Measurements from ENCODE around the gene KDM4F.

DNA sequence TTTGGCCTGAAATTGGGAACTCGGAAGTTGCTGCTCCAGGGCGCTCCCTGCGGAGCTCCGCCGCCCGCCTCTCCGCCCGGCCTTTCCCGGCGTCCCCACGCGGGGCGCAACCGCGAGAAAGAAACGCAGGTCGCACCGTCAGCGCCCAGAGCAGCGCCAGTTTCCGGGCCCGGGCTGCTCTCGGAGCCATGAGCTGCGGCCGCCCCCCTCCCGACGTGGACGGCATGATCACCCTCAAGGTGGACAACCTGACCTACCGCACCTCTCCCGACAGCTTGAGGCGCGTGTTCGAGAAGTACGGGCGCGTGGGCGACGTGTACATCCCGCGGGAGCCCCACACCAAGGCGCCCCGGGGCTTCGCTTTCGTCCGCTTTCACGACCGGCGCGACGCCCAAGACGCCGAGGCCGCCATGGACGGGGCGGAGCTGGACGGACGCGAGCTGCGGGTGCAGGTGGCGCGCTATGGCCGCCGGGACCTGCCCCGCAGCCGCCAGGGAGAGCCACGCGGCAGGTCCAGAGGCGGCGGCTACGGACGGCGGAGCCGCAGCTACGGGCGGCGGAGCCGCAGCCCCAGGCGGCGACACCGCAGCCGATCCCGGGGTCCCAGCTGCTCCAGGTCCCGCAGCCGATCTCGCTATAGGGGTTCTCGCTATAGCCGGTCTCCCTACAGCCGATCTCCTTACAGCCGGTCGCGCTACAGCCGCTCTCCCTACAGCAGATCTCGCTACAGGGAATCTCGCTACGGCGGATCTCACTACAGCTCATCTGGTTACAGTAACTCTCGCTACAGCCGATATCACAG is 18.0 kb downstream of the KDM4F start:
- TF ChIP-seq EZH2 (IDR thresholded peaks at IDR 0.05; ENCODE audit: borderline replicate concordance, insufficient read depth, low read length, poor library complexity, severe bottlenecking) = no peak
- TF ChIP-seq, protein P1, sequence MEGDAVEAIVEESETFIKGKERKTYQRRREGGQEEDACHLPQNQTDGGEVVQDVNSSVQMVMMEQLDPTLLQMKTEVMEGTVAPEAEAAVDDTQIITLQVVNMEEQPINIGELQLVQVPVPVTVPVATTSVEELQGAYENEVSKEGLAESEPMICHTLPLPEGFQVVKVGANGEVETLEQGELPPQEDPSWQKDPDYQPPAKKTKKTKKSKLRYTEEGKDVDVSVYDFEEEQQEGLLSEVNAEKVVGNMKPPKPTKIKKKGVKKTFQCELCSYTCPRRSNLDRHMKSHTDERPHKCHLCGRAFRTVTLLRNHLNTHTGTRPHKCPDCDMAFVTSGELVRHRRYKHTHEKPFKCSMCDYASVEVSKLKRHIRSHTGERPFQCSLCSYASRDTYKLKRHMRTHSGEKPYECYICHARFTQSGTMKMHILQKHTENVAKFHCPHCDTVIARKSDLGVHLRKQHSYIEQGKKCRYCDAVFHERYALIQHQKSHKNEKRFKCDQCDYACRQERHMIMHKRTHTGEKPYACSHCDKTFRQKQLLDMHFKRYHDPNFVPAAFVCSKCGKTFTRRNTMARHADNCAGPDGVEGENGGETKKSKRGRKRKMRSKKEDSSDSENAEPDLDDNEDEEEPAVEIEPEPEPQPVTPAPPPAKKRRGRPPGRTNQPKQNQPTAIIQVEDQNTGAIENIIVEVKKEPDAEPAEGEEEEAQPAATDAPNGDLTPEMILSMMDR (IDR thresholded peaks at IDR 0.05; ENCODE audit: poor library complexity, severe bottlenecking) = peak; percentile 81
- TF ChIP-seq POLR2AphosphoS5 (IDR thresholded peaks at IDR 0.05) = peak; percentile 69
- peak; percentile 27 for TF ChIP-seq TAF1 (IDR thresholded peaks at IDR 0.05; ENCODE audit: low read depth)

All from neural cell (in vitro differentiated cells).